Left forelimb (tissue), 1 donor: Measurements from ENCODE around the gene TSPAN5.
"Not testable (repeated sequence)": the region's sequence is repeated elsewhere in the genome, so short reads cannot be mapped to it uniquely, and the experiment has no call there.

Experiments
- DNase-seq: peaks from one replicate; pipeline ENCODE4 v3.0.0-alpha.2; 2018; ENCODE audit warnings: low spot score

TSPAN5 gene

GRCh38 chr4:98546910-98547594 is 111.4 kb downstream of the TSPAN5 start:
- DNase-seq = no peak

GRCh38 chr4:98544818-98545414 is 113.5 kb downstream of the TSPAN5 start:
- no peak for DNase-seq

DNA sequence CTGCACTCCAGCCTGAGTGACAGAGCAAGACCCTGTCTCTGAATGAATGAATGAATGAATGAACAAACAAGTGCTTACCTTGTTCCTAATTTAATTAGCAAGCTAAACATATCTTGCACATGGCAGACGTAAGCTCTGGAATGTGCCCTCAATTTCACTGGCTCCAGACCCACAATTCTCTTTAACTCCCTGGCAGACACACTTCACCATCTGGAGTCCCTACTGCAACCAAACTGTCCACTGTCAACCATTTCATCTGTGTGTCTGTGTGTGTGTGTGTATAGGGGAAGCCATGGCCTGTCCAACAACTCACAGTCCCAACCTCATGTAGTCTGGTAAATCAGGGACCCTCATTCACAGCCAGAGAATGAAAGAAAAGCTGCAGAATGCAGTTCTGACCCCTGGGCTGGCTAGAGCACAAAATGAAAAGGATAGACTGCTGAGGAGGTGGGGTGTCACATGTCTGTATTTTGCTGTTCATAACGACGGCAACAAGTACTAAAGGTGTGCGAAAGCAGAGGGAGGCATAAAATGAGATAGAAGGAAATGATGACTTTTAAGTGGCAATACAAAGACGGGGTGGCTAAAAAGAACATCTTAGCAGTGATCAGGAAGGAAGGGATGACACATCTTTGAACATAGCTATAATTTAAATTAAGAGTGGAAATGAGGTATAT is 114.1 kb downstream of the TSPAN5 start:
- DNase-seq = no peak

DNA sequence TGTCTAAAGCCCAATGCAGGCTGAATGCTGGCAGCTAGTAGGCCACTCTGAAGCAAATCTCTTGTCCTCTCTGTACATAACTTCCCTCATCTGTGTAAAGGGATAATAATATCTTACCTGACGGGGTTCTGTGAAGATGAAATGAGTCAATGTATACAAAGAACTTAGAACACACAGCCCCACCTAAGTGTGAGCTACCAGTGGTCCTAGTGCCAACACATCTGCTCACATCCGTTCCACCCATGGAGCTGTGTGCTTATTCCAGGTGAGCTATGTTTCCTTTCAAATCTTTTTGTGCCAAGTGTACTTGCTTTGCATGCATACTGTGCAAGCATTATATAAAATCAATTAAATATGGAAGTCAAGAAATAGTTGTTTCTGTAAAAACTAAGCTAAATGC is 116.4 kb downstream of the TSPAN5 start:
- no peak for DNase-seq

- DNase-seq = no peak
These were observed 117.6 kb downstream of the TSPAN5 start for GRCh38 chr4:98540803-98541202.

GRCh38 chr4:98539741-98540140 is 118.7 kb downstream of the TSPAN5 start:
- DNase-seq = no peak

- no peak for DNase-seq
These were observed 119.1 kb downstream of the TSPAN5 start for GRCh38 chr4:98539299-98539698.

- no peak for DNase-seq
These were observed 121.8 kb downstream of the TSPAN5 start for GRCh38 chr4:98536631-98537030.

- not testable (repeated sequence) for DNase-seq
These were observed 124.3 kb downstream of the TSPAN5 start for GRCh38 chr4:98534146-98534545.

DNA sequence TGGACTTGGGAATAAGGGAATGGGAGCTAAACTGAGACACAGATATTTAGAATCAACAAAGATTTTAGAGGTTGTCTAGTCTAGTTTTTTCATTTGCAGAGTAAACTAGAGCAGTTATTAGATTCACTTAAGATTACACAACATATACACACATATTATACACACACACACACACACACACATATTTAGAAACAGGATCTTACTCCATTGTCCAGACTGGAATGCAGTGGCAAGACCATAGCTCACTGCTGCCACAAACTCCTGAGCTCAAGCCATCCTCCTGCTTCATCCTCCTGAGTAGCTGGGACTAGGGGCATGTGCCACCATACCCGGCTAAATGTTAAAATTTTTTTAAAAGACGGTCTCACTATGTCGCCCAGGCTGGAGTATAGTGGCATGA is 127.8 kb downstream of the TSPAN5 start:
- no peak for DNase-seq

DNA sequence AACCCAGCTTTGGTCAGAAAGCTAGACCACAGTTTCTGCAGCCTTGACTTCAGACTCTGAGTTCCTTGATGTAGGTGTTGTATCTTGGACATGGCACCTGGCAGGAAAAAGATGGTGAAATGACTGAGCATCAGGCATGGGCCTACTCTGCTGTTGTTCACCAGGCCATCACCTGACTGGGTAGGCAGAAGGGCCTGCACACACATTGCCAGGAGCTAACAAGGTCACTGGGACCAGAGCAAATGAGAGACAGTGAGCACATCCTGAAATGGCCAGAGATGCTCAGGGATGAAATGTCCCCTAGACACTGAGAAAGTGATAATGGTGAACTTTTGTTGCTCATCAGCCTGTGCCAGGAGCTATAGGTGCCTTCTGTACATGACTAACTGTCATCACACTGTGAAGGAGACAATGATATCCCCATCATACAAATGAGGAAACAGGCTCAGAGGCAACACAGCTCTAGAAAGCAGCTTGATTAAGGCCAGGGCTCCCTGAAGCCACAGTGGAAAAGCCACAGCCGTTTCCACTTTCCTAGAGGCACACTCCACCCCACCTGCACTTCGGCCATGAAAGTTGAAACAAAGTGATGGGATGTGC is 128.3 kb downstream of the TSPAN5 start:
- DNase-seq = no peak

- no peak for DNase-seq
These were observed 129.5 kb downstream of the TSPAN5 start for GRCh38 chr4:98528882-98529281.

DNA sequence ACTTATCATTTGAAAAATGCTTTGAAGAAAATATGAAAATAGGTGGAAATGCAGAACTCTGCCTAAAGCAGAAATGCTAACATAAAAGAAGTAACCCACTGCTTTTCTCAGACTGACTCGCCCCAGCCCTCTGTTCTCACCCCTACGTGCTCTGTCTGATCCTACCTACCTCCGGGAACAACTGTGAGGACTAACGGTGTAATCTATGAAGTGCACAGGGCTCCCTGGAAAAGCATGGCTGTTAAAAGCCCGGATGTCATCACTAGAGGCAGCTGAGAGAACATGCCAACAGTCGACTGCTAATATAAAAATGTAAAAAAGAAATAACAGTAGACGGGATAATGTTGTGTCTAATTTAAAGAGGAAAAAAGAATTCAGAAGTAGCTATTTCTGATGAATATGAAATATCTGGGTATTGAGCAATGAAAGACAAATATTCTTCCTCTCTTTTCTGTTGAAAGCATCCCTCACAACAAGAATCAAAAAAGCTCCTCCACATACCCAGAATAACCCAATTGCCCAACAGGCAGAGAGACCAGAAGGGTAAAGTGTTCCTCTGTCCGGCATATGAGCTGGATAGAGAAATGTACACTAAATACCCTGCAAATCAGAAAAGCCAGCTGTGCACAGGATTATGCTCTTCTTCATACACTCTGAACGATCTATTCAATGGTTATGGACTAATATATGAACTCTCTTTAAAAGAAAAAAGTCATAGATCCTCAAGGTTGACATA is 130.7 kb downstream of the TSPAN5 start:
- DNase-seq = no peak

GRCh38 chr4:98524230-98524629 is 134.2 kb downstream of the TSPAN5 start:
- DNase-seq = no peak

GRCh38 chr4:98522636-98523395 is 135.6 kb downstream of the TSPAN5 start:
- no peak for DNase-seq

- DNase-seq = no peak
These were observed 136.3 kb downstream of the TSPAN5 start for GRCh38 chr4:98522062-98522461.

DNA sequence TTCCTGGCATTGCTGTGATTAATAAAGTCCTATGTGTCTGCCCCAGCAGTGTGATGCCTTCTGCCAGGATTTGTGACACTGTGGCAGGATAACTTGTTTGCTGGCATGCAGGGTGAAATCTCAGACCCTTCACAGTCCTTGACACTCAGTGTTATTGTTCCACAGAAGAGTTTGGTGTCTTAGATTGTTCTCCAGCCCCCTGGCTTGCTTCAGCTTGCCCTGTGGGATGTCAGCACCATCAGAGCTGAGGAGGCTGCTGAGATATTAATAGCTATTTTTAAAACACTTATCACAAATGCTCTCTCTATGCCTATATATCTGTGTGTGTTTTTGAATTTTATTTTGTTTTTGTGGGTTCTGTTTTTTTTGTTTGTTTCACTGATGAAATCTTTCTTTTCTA is 136.9 kb downstream of the TSPAN5 start:
- DNase-seq = no peak

DNA sequence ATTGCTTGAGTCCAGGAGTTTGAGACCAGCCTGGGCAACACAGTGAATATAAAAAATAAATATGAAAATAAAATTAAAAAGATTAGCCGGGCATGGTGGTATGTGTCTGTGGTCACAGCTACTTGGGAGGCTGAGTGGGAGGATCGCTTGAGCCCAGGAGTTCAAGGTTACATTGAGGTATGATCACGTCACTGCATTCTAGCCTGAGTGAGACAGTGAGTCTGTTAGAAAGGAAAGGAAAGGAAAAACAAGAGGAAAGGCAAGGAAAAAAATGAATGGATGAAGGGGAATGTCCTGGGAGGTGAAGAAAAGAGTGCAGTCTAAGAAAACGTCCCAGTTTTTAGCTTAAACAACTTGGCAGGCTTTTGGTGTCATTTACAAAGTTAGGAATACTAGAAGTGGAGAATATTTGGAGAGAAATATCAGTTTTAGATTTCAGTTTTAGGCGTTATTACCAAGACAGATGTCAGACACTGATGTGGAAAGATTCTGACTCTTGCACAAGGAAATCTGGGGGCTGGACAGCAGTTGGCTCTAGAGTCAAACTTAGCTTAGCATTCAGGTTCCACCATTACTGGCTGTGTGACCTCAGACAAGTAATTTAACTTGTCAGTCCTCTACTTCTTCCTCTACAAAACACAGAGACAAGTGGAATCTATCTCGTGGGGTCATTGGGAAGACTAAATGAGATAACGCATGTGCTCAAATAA is 139.0 kb downstream of the TSPAN5 start:
- no peak for DNase-seq

GRCh38 chr4:98518559-98519267 is 139.7 kb downstream of the TSPAN5 start:
- no peak for DNase-seq
